NT2/D1 (cell line): ENCODE data around the gene FAM234A.

ENCODE experiments used
- DNase-seq: peaks from one replicate; pipeline ENCODE4 v3.0.0-alpha.2; 2011; ENCODE audit warnings: low read depth, low spot score
- H3K27me3 ChIP-seq: 2 replicates; pipeline ENCODE4 v1.6.0; 2011; ENCODE audit warnings: mild to moderate bottlenecking; ENCODE audit not compliant: insufficient read length, insufficient read depth
- H3K36me3 ChIP-seq: 2 replicates; pipeline ENCODE4 v1.6.1; 2011; ENCODE audit warnings: mild to moderate bottlenecking, low read length, mixed read lengths; ENCODE audit not compliant: insufficient read depth, insufficient read length
- H3K4me1 ChIP-seq: 2 replicates; pipeline ENCODE4 v1.5.1; 2011; ENCODE audit not compliant: insufficient read depth, insufficient read length
- H3K4me3 ChIP-seq: 2 replicates; pipeline ENCODE4 v1.5.1; 2011; ENCODE audit warnings: low read depth; ENCODE audit not compliant: insufficient read length
- H3K9ac ChIP-seq: 2 replicates; pipeline ENCODE4 v1.6.0; 2011; ENCODE audit warnings: low read depth; ENCODE audit not compliant: insufficient read length
- H3K9me3 ChIP-seq: 2 replicates; pipeline ENCODE4 v1.5.1; 2011; ENCODE audit warnings: mild to moderate bottlenecking, low read length; ENCODE audit not compliant: insufficient read depth
- SUZ12 ChIP-seq: IDR thresholded peaks from 2 replicates; pipeline ENCODE4 v1.6.1; 2011; ENCODE audit not compliant: insufficient read length, insufficient read depth; ENCODE audit errors: extremely low read depth
- YY1 ChIP-seq: IDR thresholded peaks from 2 replicates; pipeline ENCODE4 v1.6.1; 2011; ENCODE audit not compliant: insufficient read length, insufficient read depth
- ZNF274 ChIP-seq: IDR thresholded peaks from 2 replicates; pipeline ENCODE4 v1.6.1; 2011; ENCODE audit warnings: mild to moderate bottlenecking, low read depth, low read length

FAM234A gene

GRCh38 chr16:284204-285120 is 49.8 kb downstream of the FAM234A start:
- H3K4me3 ChIP-seq, result no peak overlapping the region
- H3K4me1 ChIP-seq, result peaks cover 2% of the 10 kb centered on the region
- peaks cover 24% of the 10 kb centered on the region for H3K27me3 ChIP-seq
- H3K9ac ChIP-seq, result no peak overlapping the region
- TF ChIP-seq YY1, result no peak
- TF ChIP-seq ZNF274, result no peak
- TF ChIP-seq SUZ12, result no peak
- peaks cover 40% of the 10 kb centered on the region for H3K36me3 ChIP-seq
- DNase-seq, result no peak
- no peaks in the 10 kb centered on the region for H3K9me3 ChIP-seq

GRCh38 chr16:285146-286055 is 50.8 kb downstream of the FAM234A start:
- Histone ChIP-seq H3K9me3 (no peaks in the 10 kb centered on the region), H3K9ac (no peak overlapping the region), H3K4me1 (peaks cover 2% of the 10 kb centered on the region), H3K27me3 (peaks cover 16% of the 10 kb centered on the region), H3K36me3 (peaks cover 49% of the 10 kb centered on the region), H3K4me3 (no peak overlapping the region)
- no peak for TF ChIP-seq YY1
- no peak for TF ChIP-seq SUZ12
- TF ChIP-seq ZNF274, result no peak
- no peak for DNase-seq

GRCh38 chr16:286491-287297 is 52.1 kb downstream of the FAM234A start:
- no peak for DNase-seq
- H3K27me3 ChIP-seq, result peaks cover 4% of the 10 kb centered on the region
- no peak overlapping the region for H3K4me3 ChIP-seq
- peaks cover 62% of the 10 kb centered on the region for H3K36me3 ChIP-seq
- H3K9ac ChIP-seq, result no peak overlapping the region
- no peak for TF ChIP-seq ZNF274
- no peak for TF ChIP-seq YY1
- TF ChIP-seq SUZ12, result no peak
- H3K9me3 ChIP-seq, result no peaks in the 10 kb centered on the region
- no peaks in the 10 kb centered on the region for H3K4me1 ChIP-seq

GRCh38 chr16:287298-287811 is 52.7 kb downstream of the FAM234A start:
- no peak overlapping the region for H3K9ac ChIP-seq
- H3K4me1 ChIP-seq, result no peaks in the 10 kb centered on the region
- H3K4me3 ChIP-seq, result no peak overlapping the region
- H3K9me3 ChIP-seq, result no peaks in the 10 kb centered on the region
- H3K27me3 ChIP-seq, result no peaks in the 10 kb centered on the region
- no peak for DNase-seq
- TF ChIP-seq ZNF274, result no peak
- no peak for TF ChIP-seq SUZ12
- TF ChIP-seq YY1, result no peak
- peaks cover 68% of the 10 kb centered on the region for H3K36me3 ChIP-seq

- TF ChIP-seq YY1 (no peak), SUZ12 (no peak), ZNF274 (no peak)
- Histone ChIP-seq H3K4me1 (no peaks in the 10 kb centered on the region), H3K27me3 (no peaks in the 10 kb centered on the region), H3K4me3 (no peak overlapping the region), H3K9me3 (no peaks in the 10 kb centered on the region), H3K9ac (no peak overlapping the region), H3K36me3 (peaks cover 77% of the 10 kb centered on the region)
- no peak for DNase-seq
Observed at GRCh38 chr16:287981-288920, 53.6 kb downstream of the FAM234A start.

GRCh38 chr16:289395-289997 is 54.9 kb downstream of the FAM234A start:
- DNase-seq, result no peak
- no peaks in the 10 kb centered on the region for H3K9me3 ChIP-seq
- no peak overlapping the region for H3K9ac ChIP-seq
- no peaks in the 10 kb centered on the region for H3K27me3 ChIP-seq
- H3K36me3 ChIP-seq, result peaks cover 82% of the 10 kb centered on the region
- no peak overlapping the region for H3K4me3 ChIP-seq
- no peak for TF ChIP-seq YY1
- TF ChIP-seq SUZ12, result no peak
- no peak for TF ChIP-seq ZNF274
- H3K4me1 ChIP-seq, result no peaks in the 10 kb centered on the region
